NT2/D1 (cell line): ENCODE results near the gene CEP57.

ENCODE experiments used
- SUZ12 ChIP-seq: IDR thresholded peaks from 2 replicates; pipeline ENCODE4 v1.6.1; 2011; ENCODE audit not compliant: insufficient read length, insufficient read depth; ENCODE audit errors: extremely low read depth
- YY1 ChIP-seq: IDR thresholded peaks from 2 replicates; pipeline ENCODE4 v1.6.1; 2011; ENCODE audit not compliant: insufficient read length, insufficient read depth
- ZNF274 ChIP-seq: IDR thresholded peaks from 2 replicates; pipeline ENCODE4 v1.6.1; 2011; ENCODE audit warnings: mild to moderate bottlenecking, low read depth, low read length

- TF ChIP-seq SUZ12 (no peak), ZNF274 (no peak), YY1 (no peak)
Observed at GRCh38 chr11:95764267-95764898, 25.9 kb upstream of the CEP57 start.
